ENCODE measurements around the gene CLIC4.

GRCh38 chr1:24735156-24735508 lies 10.1 kb upstream of the CLIC4 start:
- TF ChIP-seq, protein P1, sequence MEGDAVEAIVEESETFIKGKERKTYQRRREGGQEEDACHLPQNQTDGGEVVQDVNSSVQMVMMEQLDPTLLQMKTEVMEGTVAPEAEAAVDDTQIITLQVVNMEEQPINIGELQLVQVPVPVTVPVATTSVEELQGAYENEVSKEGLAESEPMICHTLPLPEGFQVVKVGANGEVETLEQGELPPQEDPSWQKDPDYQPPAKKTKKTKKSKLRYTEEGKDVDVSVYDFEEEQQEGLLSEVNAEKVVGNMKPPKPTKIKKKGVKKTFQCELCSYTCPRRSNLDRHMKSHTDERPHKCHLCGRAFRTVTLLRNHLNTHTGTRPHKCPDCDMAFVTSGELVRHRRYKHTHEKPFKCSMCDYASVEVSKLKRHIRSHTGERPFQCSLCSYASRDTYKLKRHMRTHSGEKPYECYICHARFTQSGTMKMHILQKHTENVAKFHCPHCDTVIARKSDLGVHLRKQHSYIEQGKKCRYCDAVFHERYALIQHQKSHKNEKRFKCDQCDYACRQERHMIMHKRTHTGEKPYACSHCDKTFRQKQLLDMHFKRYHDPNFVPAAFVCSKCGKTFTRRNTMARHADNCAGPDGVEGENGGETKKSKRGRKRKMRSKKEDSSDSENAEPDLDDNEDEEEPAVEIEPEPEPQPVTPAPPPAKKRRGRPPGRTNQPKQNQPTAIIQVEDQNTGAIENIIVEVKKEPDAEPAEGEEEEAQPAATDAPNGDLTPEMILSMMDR (IDR thresholded peaks at IDR 0.05; ENCODE audit: low read depth, low read length, missing input control): no peak
- TF ChIP-seq, protein P2, sequence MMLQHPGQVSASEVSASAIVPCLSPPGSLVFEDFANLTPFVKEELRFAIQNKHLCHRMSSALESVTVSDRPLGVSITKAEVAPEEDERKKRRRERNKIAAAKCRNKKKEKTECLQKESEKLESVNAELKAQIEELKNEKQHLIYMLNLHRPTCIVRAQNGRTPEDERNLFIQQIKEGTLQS (IDR thresholded peaks at IDR 0.05): no peak
- TF ChIP-seq REST (IDR thresholded peaks at IDR 0.05): no peak
- no peak for TF ChIP-seq FOXA1 (IDR thresholded peaks at IDR 0.05)
- no peak for TF ChIP-seq YY1 (IDR thresholded peaks at IDR 0.05)
- TF ChIP-seq SP1 (IDR thresholded peaks at IDR 0.05): no peak
- no peak for TF ChIP-seq JUND (IDR thresholded peaks at IDR 0.05)
- TF ChIP-seq MAX (IDR thresholded peaks at IDR 0.05): no peak
